HepG2 (cell line): ENCODE measurements around the gene RNGTT. TPM values are rescaled to one million over a fixed set of nuclear protein-coding genes. Genes with fewer than 3 reads are reported as not detected.

Experiments used
- CSRNP1 ChIP-seq: sonication (generic); formaldehyde crosslinking; IDR thresholded peaks from 2 replicates; pipeline ENCODE4 v1.8.1; 2023; ENCODE audit warnings: mild to moderate bottlenecking, missing genetic modification reagents
- EHMT2 ChIP-seq: fragments of 200-600 bp; sonication (generic); IDR thresholded peaks from 2 replicates; pipeline ENCODE4 v1.7.0; 2017; ENCODE audit warnings: antibody characterized with exemption, low read depth, low read length, borderline replicate concordance
- ZNF124 ChIP-seq: sonication (generic); formaldehyde crosslinking; IDR thresholded peaks from 2 replicates; pipeline ENCODE4 v1.4.0; 2020; ENCODE audit warnings: missing genetic modification reagents
- ZNF646 ChIP-seq: sonication (generic); formaldehyde crosslinking; IDR thresholded peaks from 2 replicates; pipeline ENCODE4 v1.9.0; 2021; ENCODE audit warnings: mild to moderate bottlenecking, missing genetic modification reagents
- polyA plus RNA-seq, 8 experiments: library from polyadenylated mRNA; depleted of rRNA in 3 of 8; stranded (reverse) in 7 of 8; unstranded in 1 of 8; fragments of >200 nt; fragmentation: Illumina TruSeq in 4 of 8; extraction: Trizol in 4 of 8; gene quantifications; 2 replicates each; pipeline versions ENCODE4 v1.2.1 to v1.2.3, GENCODE V29; 2011 to 2016; ENCODE audit warnings: low read depth in 4 of 8, missing spikeins in 1 of 8, mixed read lengths in 1 of 8; ENCODE audit not compliant: insufficient read depth in 1 of 8
- total RNA-seq, 5 experiments: library from RNA; depleted of rRNA; stranded (reverse); fragments of >200 nt; fragmentation: Illumina TruSeq; extraction: Trizol; gene quantifications; 2 replicates each; pipeline ENCODE4 v1.2.3, GENCODE V29; 2016; ENCODE audit warnings: low read depth in 1 of 5

Gene RNGTT
- total and polyA plus RNA-seq, 2 of the 13 experiments (the other 11 are each of a cell fraction or from before 2014, with no cell fraction given): 6.0 to 22.6 TPM

GRCh38 chr6:88972504-88973423, 9.3 kb upstream of the RNGTT start (continued):
- no peak for TF ChIP-seq ZNF124
- no peak for TF ChIP-seq CSRNP1
- TF ChIP-seq EHMT2: no peak
- no peak for TF ChIP-seq ZNF646 (CRISPR knock-in tag)
